22Rv1 (cell line): ENCODE data around the gene PCDHGB2.

ENCODE experiments used
- ZFX ChIP-seq: fragments of 450-650 bp; IDR thresholded peaks from 2 replicates; pipeline ENCODE4 v1.6.1; 2017; ENCODE audit warnings: antibody characterized with exemption, borderline replicate concordance
- TF ChIP-seq, protein P1 (sequence below): fragments of 450-650 bp; IDR thresholded peaks from 2 replicates; pipeline ENCODE4 v1.5.1; 2017; ENCODE audit warnings: mild to moderate bottlenecking

DNA sequence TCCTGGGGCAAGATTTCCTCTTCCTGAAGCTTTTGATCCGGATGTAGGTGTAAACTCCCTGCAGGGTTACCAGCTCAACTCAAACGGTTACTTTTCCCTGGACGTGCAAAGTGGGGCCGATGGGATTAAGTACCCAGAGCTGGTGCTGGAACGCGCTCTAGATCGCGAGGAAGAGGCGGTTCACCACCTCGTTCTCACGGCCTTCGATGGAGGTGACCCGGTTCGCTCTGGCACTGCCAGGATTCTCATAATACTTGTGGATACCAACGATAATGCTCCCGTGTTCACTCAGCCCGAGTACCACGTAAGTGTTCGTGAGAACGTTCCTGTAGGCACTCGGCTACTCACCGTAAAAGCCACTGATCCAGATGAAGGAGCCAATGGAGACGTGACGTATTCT lies 4.2 kb upstream of the PCDHGB2 start:
- TF ChIP-seq, protein P1, sequence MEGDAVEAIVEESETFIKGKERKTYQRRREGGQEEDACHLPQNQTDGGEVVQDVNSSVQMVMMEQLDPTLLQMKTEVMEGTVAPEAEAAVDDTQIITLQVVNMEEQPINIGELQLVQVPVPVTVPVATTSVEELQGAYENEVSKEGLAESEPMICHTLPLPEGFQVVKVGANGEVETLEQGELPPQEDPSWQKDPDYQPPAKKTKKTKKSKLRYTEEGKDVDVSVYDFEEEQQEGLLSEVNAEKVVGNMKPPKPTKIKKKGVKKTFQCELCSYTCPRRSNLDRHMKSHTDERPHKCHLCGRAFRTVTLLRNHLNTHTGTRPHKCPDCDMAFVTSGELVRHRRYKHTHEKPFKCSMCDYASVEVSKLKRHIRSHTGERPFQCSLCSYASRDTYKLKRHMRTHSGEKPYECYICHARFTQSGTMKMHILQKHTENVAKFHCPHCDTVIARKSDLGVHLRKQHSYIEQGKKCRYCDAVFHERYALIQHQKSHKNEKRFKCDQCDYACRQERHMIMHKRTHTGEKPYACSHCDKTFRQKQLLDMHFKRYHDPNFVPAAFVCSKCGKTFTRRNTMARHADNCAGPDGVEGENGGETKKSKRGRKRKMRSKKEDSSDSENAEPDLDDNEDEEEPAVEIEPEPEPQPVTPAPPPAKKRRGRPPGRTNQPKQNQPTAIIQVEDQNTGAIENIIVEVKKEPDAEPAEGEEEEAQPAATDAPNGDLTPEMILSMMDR: no peak
- no peak for TF ChIP-seq ZFX
